Measurements from ENCODE around the gene P2RY6. TPM values are rescaled to one million over a fixed set of nuclear protein-coding genes. Genes with fewer than 3 reads are reported as not detected.
"Not testable (repeated sequence)": the region's sequence is repeated elsewhere in the genome, so short reads cannot be mapped to it uniquely, and the experiment has no call there.

P2RY6 gene
- total RNA-seq = not detected in 2 replicates

GRCh38 chr11:73271936-73272679 lies at the start of gene P2RY6:
Gene P2RY6 (plus strand): TSS chr11:73272338. CDS start chr11:73296519, 24,181 bp downstream.
- intact Hi-C loops (cut with micrococcal nuclease) = no loop called here

- intact Hi-C loops (cut with micrococcal nuclease) = no loop called here
These were observed 48.0 kb upstream of the P2RY6 start for GRCh38 chr11:73223998-73224730.

GRCh38 chr11:73225001-73225686 lies 47.0 kb upstream of the P2RY6 start:
- intact Hi-C loops (cut with micrococcal nuclease) = no loop called here

GRCh38 chr11:73225851-73226250 lies 46.3 kb upstream of the P2RY6 start:
- intact Hi-C loops (cut with micrococcal nuclease) = no loop called here

DNA sequence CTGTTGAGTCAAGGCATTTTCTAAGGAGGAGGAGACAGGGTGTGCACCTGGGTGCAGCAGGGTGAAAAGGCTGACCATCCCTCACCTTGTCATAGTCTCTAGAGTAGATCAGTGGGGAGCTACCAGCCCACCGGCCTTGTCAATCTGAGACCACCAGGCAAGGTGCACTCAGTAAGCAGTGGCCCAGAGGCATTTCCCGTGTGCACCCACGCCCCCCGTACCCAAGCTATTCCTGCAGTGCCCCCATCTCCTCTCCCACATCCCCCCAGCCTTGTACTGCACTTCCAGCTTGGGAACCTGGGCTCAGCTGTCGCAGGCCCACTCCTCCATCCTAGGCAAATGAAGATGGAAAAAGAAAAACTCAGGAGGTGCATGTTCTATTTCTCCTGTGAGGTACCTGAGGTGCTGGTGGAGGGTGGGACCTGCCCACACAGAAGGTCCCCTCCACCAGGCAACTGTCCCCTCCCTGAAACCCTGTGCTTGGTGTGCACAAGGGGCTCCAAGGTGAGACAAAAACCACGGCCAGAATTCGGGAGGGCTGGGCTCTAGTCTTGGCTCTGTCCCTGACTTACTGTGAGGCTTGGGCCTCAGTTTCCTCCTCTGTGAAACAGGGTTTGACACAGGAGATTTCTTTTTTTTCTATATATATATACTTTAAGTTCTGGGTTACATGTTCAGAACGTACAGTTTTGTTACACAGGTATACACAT lies 45.7 kb upstream of the P2RY6 start:
- intact Hi-C loops (cut with micrococcal nuclease) = no loop called here

GRCh38 chr11:73227571-73228211 lies 44.4 kb upstream of the P2RY6 start:
- intact Hi-C loops (cut with micrococcal nuclease) = no loop called here

- intact Hi-C loops (cut with micrococcal nuclease) = no loop called here
These were observed 43.6 kb upstream of the P2RY6 start for GRCh38 chr11:73228268-73229134.

DNA sequence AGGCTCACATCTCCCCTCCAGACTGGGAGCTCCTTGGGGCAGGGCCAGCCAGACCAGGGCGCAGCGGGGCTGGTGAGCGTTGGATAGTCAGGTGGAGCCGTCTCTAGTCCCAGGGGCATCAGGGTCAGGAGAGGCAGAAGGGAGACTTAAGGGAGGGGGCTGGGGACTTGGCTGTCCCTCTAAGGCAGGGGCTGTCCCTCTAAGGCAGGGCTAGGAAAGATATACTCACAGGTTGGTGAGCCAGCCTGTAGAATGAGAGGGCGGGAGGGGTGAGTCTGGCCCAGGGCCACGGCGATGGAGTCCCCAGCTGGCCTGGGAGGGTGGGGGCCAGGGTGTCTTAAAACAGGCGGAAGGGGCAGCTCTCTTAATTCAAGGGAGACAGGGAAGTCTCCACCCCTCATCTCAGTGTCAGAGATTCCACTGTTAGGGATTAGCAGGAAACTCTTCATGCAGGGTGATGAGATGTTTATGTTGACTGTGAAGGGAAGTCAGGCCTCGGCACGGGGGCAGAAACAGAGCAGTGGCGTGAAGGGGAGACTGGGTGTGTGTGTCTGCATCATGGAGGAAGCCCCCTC lies 42.7 kb upstream of the P2RY6 start:
- intact Hi-C loops (cut with micrococcal nuclease) = no loop called here

GRCh38 chr11:73229896-73230875 lies 42.0 kb upstream of the P2RY6 start:
- intact Hi-C loops (cut with micrococcal nuclease) = no loop called here

GRCh38 chr11:73230931-73231330 lies 41.2 kb upstream of the P2RY6 start:
- intact Hi-C loops (cut with micrococcal nuclease) = no loop called here

DNA sequence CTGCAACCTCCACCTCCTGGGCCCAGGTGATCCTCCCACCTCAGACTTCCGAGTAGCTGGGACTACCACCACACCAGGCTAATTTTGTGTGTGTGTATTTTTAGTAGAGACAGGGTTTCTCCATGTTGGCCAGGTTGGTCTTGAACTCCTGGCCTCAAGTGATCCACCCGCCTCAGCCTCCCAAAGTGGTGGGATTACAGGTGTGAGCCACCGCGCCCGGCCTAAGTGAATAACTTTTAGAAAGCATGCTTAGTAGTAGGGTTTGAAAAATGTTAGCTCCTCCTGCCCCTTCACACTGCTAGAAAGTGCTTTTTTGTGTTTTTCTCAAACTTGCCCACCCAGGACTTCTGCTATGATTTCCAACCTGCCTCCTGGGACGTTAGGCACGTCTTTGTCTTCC lies 39.7 kb upstream of the P2RY6 start:
- intact Hi-C loops (cut with micrococcal nuclease) = not testable (repeated sequence)

DNA sequence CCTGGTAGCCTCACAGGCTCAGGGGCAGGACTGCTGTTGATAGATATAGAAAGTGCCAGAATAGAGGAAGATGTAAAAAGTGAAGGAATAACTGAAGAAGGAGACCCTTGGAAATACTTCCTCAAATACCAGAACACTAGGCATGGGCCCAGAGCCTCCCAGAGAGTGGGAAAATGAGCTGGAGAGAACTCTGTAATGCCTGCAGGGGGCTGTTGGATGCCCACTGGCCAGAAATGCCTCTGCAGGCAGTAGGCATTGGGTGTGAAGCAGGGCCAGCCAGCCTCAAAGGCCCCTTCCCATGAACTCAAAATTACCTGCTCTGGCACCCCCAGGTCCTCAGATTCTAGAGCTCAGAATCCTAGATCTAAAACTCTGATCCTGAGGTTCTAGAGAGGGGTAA lies 38.9 kb upstream of the P2RY6 start:
- intact Hi-C loops (cut with micrococcal nuclease) = no loop called here

DNA sequence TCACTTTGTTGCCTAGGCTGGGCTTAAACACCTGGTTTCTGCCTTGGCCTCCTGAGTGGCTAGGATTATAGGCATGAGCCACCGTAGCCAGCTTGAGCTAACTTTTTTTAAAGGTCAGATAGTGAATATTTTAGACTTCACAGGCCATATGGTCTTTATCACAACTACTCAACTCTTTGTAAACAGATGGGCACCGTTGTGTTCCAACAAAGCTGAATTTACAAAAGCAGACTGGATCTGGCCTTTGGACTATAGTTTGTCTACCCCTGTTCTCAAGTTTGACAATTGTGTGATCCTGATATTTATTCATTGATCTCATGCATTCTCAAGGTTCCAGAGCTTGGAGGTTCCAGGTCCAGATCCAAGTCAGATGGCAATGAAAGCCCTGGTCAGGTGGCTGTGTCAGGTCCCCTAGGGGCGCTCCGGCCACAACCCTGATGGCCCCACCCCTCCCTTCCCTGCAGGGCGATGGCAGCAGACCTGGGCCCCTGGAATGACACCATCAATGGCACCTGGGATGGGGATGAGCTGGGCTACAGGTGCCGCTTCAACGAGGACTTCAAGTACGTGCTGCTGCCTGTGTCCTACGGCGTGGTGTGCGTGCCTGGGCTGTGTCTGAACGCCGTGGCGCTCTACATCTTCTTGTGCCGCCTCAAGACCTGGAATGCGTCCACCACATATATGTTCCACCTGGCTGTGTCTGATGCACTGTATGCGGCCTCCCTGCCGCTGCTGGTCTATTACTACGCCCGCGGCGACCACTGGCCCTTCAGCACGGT lies 38.3 kb upstream of the P2RY6 start:
- intact Hi-C loops (cut with micrococcal nuclease) = no loop called here

GRCh38 chr11:73234471-73235181 lies 37.5 kb upstream of the P2RY6 start:
- intact Hi-C loops (cut with micrococcal nuclease) = no loop called here

GRCh38 chr11:73235236-73235786 lies 36.8 kb upstream of the P2RY6 start:
- intact Hi-C loops (cut with micrococcal nuclease) = no loop called here

- intact Hi-C loops (cut with micrococcal nuclease) = no loop called here
These were observed 35.9 kb upstream of the P2RY6 start for GRCh38 chr11:73236205-73236765.
